Glutamatergic neuron (in vitro differentiated cells): Measurements from ENCODE around the gene NACAD. TPM values are rescaled to one million over a fixed set of nuclear protein-coding genes. Genes with fewer than 3 reads are reported as not detected.

Experiments used
- DNase-seq: peaks from one replicate; pipeline ENCODE4 v3.0.0; 2022
- H3K27ac Mint-ChIP-seq: one replicate; pipeline ENCODE4 v1.8.0; 2020; ENCODE audit warnings: mild to moderate bottlenecking, mixed read lengths, inconsistent platforms; ENCODE audit not compliant: unreplicated experiment
- H3K27me3 Mint-ChIP-seq: one replicate; pipeline ENCODE4 v1.8.0; 2020; ENCODE audit warnings: mild to moderate bottlenecking, moderate library complexity, mixed read lengths, inconsistent platforms; ENCODE audit not compliant: unreplicated experiment
- H3K36me3 Mint-ChIP-seq: one replicate; pipeline ENCODE4 v1.8.0; 2020; ENCODE audit warnings: mild to moderate bottlenecking, mixed read lengths, inconsistent platforms; ENCODE audit not compliant: unreplicated experiment
- H3K4me1 Mint-ChIP-seq: one replicate; pipeline ENCODE4 v1.8.0; 2020; ENCODE audit warnings: mild to moderate bottlenecking, low read depth, mixed read lengths, inconsistent platforms; ENCODE audit not compliant: unreplicated experiment
- H3K4me3 Mint-ChIP-seq: one replicate; pipeline ENCODE4 v1.8.0; 2020; ENCODE audit warnings: mild to moderate bottlenecking, mixed read lengths, inconsistent platforms; ENCODE audit not compliant: unreplicated experiment
- H3K9me3 Mint-ChIP-seq: one replicate; pipeline ENCODE4 v1.8.0; 2020; ENCODE audit warnings: mild to moderate bottlenecking, moderate library complexity, mixed read lengths, inconsistent platforms; ENCODE audit not compliant: unreplicated experiment
- total RNA-seq: library from RNA; stranded (reverse); fragmentation: NEBNext Ultra II Directional; extraction: Animal tissue kit (Norgen Biotek cat#: 25700); gene quantifications from one replicate; pipeline ENCODE4 v1.2.1, GENCODE V29; 2021; ENCODE audit not compliant: unreplicated experiment
- TF ChIP-seq, protein P1 (sequence below): fragments of 200-600 bp; sonication (generic); IDR thresholded peaks from one replicate; pipeline ENCODE4 v1.5.0; 2021; ENCODE audit not compliant: partially characterized antibody, unreplicated experiment

The NACAD gene
- total RNA-seq, 1 donor from 2014 or later = 125 TPM

DNA sequence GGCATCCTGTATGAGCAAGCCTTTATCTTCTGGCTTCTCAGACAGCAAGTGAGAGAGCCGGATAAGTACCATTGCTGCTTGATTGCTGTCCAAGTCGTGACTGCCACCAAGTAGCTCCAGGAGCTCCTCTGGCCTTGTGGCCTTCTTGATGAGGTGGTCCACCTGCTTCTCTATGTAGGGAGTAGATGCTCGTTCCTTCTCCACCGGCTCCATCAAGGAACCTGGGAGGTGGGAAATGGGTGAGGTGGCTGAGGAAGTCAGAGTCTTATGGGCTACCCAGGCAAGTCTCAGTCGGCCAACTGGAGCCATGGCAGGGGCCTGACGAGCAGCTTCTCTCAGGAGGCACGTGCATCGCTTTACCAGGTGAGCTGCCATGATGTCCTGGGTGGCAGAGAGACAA is 20.1 kb upstream of the NACAD start:
- TF ChIP-seq, protein P1, sequence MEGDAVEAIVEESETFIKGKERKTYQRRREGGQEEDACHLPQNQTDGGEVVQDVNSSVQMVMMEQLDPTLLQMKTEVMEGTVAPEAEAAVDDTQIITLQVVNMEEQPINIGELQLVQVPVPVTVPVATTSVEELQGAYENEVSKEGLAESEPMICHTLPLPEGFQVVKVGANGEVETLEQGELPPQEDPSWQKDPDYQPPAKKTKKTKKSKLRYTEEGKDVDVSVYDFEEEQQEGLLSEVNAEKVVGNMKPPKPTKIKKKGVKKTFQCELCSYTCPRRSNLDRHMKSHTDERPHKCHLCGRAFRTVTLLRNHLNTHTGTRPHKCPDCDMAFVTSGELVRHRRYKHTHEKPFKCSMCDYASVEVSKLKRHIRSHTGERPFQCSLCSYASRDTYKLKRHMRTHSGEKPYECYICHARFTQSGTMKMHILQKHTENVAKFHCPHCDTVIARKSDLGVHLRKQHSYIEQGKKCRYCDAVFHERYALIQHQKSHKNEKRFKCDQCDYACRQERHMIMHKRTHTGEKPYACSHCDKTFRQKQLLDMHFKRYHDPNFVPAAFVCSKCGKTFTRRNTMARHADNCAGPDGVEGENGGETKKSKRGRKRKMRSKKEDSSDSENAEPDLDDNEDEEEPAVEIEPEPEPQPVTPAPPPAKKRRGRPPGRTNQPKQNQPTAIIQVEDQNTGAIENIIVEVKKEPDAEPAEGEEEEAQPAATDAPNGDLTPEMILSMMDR = no peak

DNA sequence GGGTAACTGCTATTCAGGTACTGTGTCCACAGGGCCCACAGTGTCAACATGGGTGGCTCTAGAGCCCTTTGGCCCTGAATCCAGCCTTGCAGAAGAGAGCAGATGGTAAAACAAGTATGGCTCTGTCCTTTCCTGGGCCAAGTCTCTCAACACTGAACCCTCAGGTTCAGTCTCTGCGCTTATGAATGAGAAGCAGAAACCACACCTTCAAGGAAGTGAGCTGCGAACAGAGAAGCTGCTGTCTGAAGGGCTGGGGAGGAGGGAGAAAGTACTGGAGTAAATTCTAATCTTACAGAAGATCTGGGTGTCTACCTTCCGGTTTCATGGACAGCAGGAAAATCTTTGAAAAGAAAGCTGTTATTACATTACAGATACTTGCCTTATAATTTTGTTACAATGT is 18.6 kb upstream of the NACAD start:
- Mint-ChIP-seq H3K4me1 (peaks cover 2% of the 10 kb centered on the region), H3K36me3 (no peaks in the 10 kb centered on the region), H3K27me3 (peaks cover 8% of the 10 kb centered on the region), H3K4me3 (no peak overlapping the region), H3K9me3 (peaks cover 10% of the 10 kb centered on the region), H3K27ac (no peak overlapping the region)
- no peak for DNase-seq
- TF ChIP-seq, protein P1 = no peak

More for the DNA sequence above, 20.1 kb upstream of the NACAD start:
- DNase-seq = no peak
- Mint-ChIP-seq H3K27ac (no peak overlapping the region), H3K4me3 (no peak overlapping the region), H3K27me3 (peaks cover 8% of the 10 kb centered on the region), H3K4me1 (peaks cover 5% of the 10 kb centered on the region), H3K36me3 (no peaks in the 10 kb centered on the region), H3K9me3 (peaks cover 13% of the 10 kb centered on the region)

DNA sequence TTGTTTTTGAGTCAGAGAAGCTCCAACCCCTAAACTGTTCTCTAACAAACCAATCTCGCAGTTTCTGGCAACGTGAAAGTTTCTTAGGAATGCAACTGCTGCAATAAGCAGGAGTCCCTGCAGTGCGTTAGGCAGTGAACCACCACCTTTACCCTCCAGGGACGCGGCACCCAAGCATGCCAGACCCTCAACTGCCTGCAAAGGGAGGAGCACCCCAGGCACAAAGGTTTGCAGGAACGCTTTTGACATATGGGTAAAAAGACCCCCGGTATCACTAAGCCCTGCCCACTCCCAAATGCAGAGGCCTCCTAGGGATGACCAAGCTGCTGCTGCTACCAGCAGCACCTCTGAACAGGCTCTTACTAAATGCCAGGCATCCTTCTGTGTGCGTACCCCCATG is 18.1 kb upstream of the NACAD start:
- no peak overlapping the region for H3K27ac Mint-ChIP-seq
- TF ChIP-seq, protein P1 = no peak
- H3K9me3 Mint-ChIP-seq = peaks cover 11% of the 10 kb centered on the region
- no peak overlapping the region for H3K4me3 Mint-ChIP-seq
- H3K36me3 Mint-ChIP-seq = no peaks in the 10 kb centered on the region
- H3K4me1 Mint-ChIP-seq = peaks cover 2% of the 10 kb centered on the region
- DNase-seq = no peak
- H3K27me3 Mint-ChIP-seq = peaks cover 8% of the 10 kb centered on the region

DNA sequence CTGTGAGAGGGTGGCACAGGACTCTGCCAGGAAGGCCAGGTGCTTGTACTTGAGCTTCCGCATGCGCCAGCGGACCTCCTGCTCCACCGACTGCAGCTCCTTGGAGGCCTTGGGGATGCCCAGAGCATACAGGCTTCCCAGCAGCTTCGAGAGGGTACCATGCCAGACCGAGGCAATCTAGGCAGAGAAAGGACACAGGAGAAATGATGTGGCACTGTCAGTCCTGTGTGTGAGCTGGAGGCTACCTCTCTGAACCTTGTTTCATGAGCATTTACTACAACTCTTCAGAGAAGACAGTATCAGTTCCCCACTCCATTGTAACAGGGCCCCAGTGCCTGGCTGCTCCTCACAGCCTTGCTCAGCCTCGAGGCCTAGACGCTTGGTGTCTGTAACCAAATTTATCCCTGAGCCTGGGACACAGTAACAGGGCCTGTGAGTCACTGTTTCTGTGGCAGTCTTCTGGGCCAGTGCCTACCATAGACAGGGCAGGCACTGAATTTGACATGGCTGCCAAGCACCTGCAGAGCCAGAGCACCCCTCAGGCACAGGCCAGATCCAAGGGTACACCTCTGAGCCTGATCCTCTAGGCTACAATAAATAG is 16.9 kb upstream of the NACAD start:
- Mint-ChIP-seq H3K36me3 (no peaks in the 10 kb centered on the region), H3K4me1 (peaks cover 2% of the 10 kb centered on the region), H3K27me3 (no peaks in the 10 kb centered on the region), H3K27ac (no peak overlapping the region), H3K4me3 (no peak overlapping the region), H3K9me3 (peaks cover 3% of the 10 kb centered on the region)
- DNase-seq = no peak
- TF ChIP-seq, protein P1 = no peak

DNA sequence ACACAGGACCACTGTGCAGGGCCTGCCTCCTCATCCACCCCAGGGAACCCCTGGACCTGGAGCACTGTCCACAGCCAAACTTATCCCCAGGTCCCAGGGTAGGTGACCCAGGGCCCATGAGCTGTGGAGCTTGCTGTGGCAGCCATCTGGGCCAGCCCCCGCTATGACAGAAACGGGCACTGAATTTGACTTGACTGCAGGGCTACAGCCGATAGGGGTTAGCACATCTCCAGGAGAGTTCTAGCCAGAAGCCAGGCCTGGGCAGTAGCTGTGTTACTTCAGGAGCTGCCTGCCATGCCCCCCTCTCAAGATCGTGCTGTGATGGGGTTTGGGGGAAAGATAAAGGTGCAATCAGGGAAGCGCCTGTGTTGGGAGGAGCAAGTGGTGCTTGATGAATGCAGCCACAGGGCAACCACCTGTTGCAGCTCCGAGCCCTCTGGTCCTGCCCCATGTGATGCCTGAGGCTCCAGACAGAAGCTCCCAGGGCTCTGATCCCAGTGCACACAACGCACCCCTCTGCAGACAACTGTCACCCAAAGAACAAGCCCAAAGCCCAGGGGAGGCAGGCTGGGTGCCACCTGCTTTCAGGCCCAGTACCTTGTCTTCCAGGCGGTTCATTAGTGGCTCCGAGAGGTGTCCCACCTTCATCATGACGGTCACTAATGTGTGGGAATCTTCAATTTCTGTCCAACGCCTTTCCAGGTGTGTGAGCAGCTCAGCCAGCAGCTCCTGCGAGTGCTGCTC is 16.2 kb upstream of the NACAD start:
- H3K36me3 Mint-ChIP-seq = no peaks in the 10 kb centered on the region
- H3K4me1 Mint-ChIP-seq = peaks cover 2% of the 10 kb centered on the region
- H3K9me3 Mint-ChIP-seq = peaks cover 2% of the 10 kb centered on the region
- H3K27ac Mint-ChIP-seq = no peak overlapping the region
- TF ChIP-seq, protein P1 = no peak
- H3K4me3 Mint-ChIP-seq = no peak overlapping the region
- H3K27me3 Mint-ChIP-seq = no peaks in the 10 kb centered on the region
- no peak for DNase-seq
